IMR-90 (cell line): ENCODE data around the gene SLC66A3. TPM values are rescaled to one million over a fixed set of nuclear protein-coding genes. Genes with fewer than 3 reads are reported as not detected.

Source experiments
- ATAC-seq: fragments of 200-7000 bp; cut with Tn5 transposase; 2 replicates; pipeline ENCODE4 v1.9.1; 2020; ENCODE audit warnings: low read depth, mild to moderate bottlenecking, moderate library complexity
- BruUV-seq: library from RNA; stranded (reverse); fragments of 400-500 nt; replicated peaks from 2 replicates; lab custom pipeline; 2021; lab: Mats Ljungman, UMichigan
- CTCF ChIA-PET: fragments of 300-600 bp; formaldehyde crosslinking; extraction: SDS; loops from one replicate; lab custom pipeline; 2021; ENCODE audit warnings: antibody characterized with exemption; lab: Yijun Ruan, JAX
- POLR2A ChIA-PET: fragments of 300-600 bp; sonication (Branson Sonifier 250); formaldehyde crosslinking; loops from one replicate; lab custom pipeline; 2022; ENCODE audit warnings: antibody characterized with exemption; ENCODE audit not compliant: unreplicated experiment; lab: Charles Lee
- DNase-seq: peaks from one replicate; pipeline ENCODE4 v3.0.0; 2013
- H2AFZ ChIP-seq: replicated peaks from 2 replicates; pipeline ENCODE3; 2013; ENCODE audit warnings: low read length, mild to moderate bottlenecking; ENCODE audit not compliant: poor library complexity
- H2AK5ac ChIP-seq: 2 replicates; pipeline ENCODE4 v1.6.1; 2013; ENCODE audit warnings: low read depth, low read length, inconsistent platforms
- H2AK9ac ChIP-seq: replicated peaks from 2 replicates; pipeline ENCODE3; 2013; ENCODE audit warnings: mild to moderate bottlenecking, low read depth, low read length, moderate library complexity; ENCODE audit not compliant: poor library complexity
- H2BK120ac ChIP-seq: 2 replicates; pipeline ENCODE4 v1.6.1; 2013; ENCODE audit warnings: low read depth, low read length, inconsistent platforms
- H2BK15ac ChIP-seq: 3 replicates; pipeline ENCODE4 v1.6.1; 2013; ENCODE audit warnings: low read depth, low read length, inconsistent platforms
- H2BK20ac ChIP-seq: 2 replicates; pipeline ENCODE4 v1.6.1; 2013; ENCODE audit warnings: low read depth, mild to moderate bottlenecking, inconsistent platforms, low read length, moderate library complexity
- H2BK5ac ChIP-seq: 2 replicates; pipeline ENCODE4 v1.6.1; 2013; ENCODE audit warnings: mild to moderate bottlenecking, low read depth, low read length, inconsistent platforms; ENCODE audit not compliant: poor library complexity, severe bottlenecking
- H3K14ac ChIP-seq: replicated peaks from 2 replicates; pipeline ENCODE4 v1.6.1; 2013; ENCODE audit warnings: low read depth, low read length, inconsistent platforms
- H3K18ac ChIP-seq: 2 replicates; pipeline ENCODE4 v1.6.1; 2013; ENCODE audit warnings: low read depth, low read length, control low read depth
- H3K23ac ChIP-seq: 2 replicates; pipeline ENCODE4 v1.6.1; 2013; ENCODE audit warnings: low read depth, low read length, inconsistent platforms
- H3K27ac ChIP-seq: 2 replicates; pipeline ENCODE4 v1.5.1; 2013; ENCODE audit warnings: mild to moderate bottlenecking, control low read depth, low read length; ENCODE audit not compliant: insufficient read depth
- H3K27me3 ChIP-seq: 2 replicates; pipeline ENCODE4 v1.6.1; 2013; ENCODE audit warnings: low read length; ENCODE audit not compliant: control insufficient read depth, insufficient read depth
- H3K36me3 ChIP-seq: 2 replicates; pipeline ENCODE4 v1.6.1; 2013; ENCODE audit warnings: low read length, mixed read lengths; ENCODE audit not compliant: control insufficient read depth, insufficient read depth
- H3K4ac ChIP-seq: 2 replicates; pipeline ENCODE4 v1.6.1; 2013; ENCODE audit warnings: low read depth, low read length, inconsistent platforms
- H3K4me1 ChIP-seq: 2 replicates; pipeline ENCODE4 v1.6.1; 2013; ENCODE audit warnings: low read length, mixed read lengths; ENCODE audit not compliant: control insufficient read depth, insufficient read depth
- H3K4me2 ChIP-seq: 2 replicates; pipeline ENCODE4 v1.6.1; 2013; ENCODE audit warnings: low read depth, mild to moderate bottlenecking, control low read depth, low read length, moderate library complexity
- H3K4me3 ChIP-seq: 2 replicates; pipeline ENCODE4 v1.5.1; 2013; ENCODE audit warnings: low read depth, mild to moderate bottlenecking, control low read depth, low read length, moderate library complexity; ENCODE audit not compliant: insufficient read depth
- H3K56ac ChIP-seq: 2 replicates; pipeline ENCODE4 v1.6.1; 2013; ENCODE audit warnings: low read length, inconsistent platforms; ENCODE audit not compliant: insufficient read depth; ENCODE audit errors: extremely low read depth
- H3K79me1 ChIP-seq, 2 experiments: 2 replicates each; pipeline ENCODE4 v1.6.1; 2013; ENCODE audit warnings: low read length in 2 of 2, inconsistent platforms in 1 of 2, low read depth in 1 of 2
- H3K9ac ChIP-seq: 2 replicates; pipeline ENCODE4 v1.6.1; 2013; ENCODE audit warnings: low read depth, low read length, control low read depth
- H3K9me1 ChIP-seq: 2 replicates; pipeline ENCODE4 v1.6.1; 2013; ENCODE audit warnings: low read length, inconsistent platforms; ENCODE audit not compliant: insufficient read depth
- H3K9me3 ChIP-seq: 2 replicates; pipeline ENCODE4 v1.6.1; 2013; ENCODE audit warnings: low read length; ENCODE audit not compliant: control insufficient read depth, insufficient read depth
- H4K20me1 ChIP-seq: 2 replicates; pipeline ENCODE4 v1.6.1; 2013; ENCODE audit warnings: low read length, inconsistent platforms; ENCODE audit not compliant: insufficient read depth
- H4K5ac ChIP-seq: 2 replicates; pipeline ENCODE4 v1.6.1; 2013; ENCODE audit warnings: mild to moderate bottlenecking, low read depth, low read length, control low read depth
- H4K8ac ChIP-seq, 2 experiments: 2 replicates each; pipeline ENCODE4 v1.6.1; 2013; ENCODE audit warnings: low read depth in 2 of 2, low read length in 2 of 2, control low read depth in 1 of 2, inconsistent platforms in 1 of 2
- H4K91ac ChIP-seq: 2 replicates; pipeline ENCODE4 v1.6.1; 2013; ENCODE audit warnings: low read depth, low read length, inconsistent platforms; ENCODE audit not compliant: insufficient read depth
- BHLHE40 ChIP-seq: fragments of 150-350 bp; IDR thresholded peaks from 2 replicates; pipeline ENCODE4 v1.6.1; 2016; ENCODE audit warnings: mild to moderate bottlenecking, low read depth, low read length
- CEBPB ChIP-seq: IDR thresholded peaks from 2 replicates; pipeline ENCODE4 v1.6.1; 2012; ENCODE audit warnings: low read depth, low read length, improper control_type of control experiment
- CHD1 ChIP-seq: IDR thresholded peaks from 2 replicates; pipeline ENCODE4 v1.6.1; 2012; ENCODE audit warnings: low read depth, low read length, improper control_type of control experiment
- CTCF ChIP-seq: conservative IDR thresholded peaks from 2 replicates; pipeline ENCODE4 v1.5.1; 2012; ENCODE audit warnings: mild to moderate bottlenecking, low read depth, low read length, improper control_type of control experiment
- ELK1 ChIP-seq: fragments of 150-350 bp; IDR thresholded peaks from 2 replicates; pipeline ENCODE4 v1.6.1; 2016; ENCODE audit warnings: low read depth, mild to moderate bottlenecking, low read length, moderate library complexity, borderline replicate concordance
- FOS ChIP-seq: fragments of 150-350 bp; IDR thresholded peaks from 2 replicates; pipeline ENCODE4 v1.6.1; 2016; ENCODE audit warnings: low read depth, low read length
- MAZ ChIP-seq: IDR thresholded peaks from 2 replicates; pipeline ENCODE4 v1.6.1; 2012; ENCODE audit warnings: low read depth, mild to moderate bottlenecking, low read length, improper control_type of control experiment, moderate library complexity, borderline replicate concordance
- MXI1 ChIP-seq: IDR thresholded peaks from 2 replicates; pipeline ENCODE4 v1.6.1; 2012; ENCODE audit warnings: low read depth, mild to moderate bottlenecking, low read length, moderate library complexity, borderline replicate concordance
- NFE2L2 ChIP-seq: fragments of 150-350 bp; IDR thresholded peaks from 2 replicates; pipeline ENCODE4 v1.6.1; 2016; ENCODE audit warnings: low read depth, mild to moderate bottlenecking, low read length
- POLR2A ChIP-seq: IDR thresholded peaks from 2 replicates; pipeline ENCODE4 v1.6.1; 2012; ENCODE audit warnings: mild to moderate bottlenecking, low read depth, low read length
- RCOR1 ChIP-seq: IDR thresholded peaks from 2 replicates; pipeline ENCODE4 v1.6.1; 2012; ENCODE audit warnings: mild to moderate bottlenecking, low read length, improper control_type of control experiment; ENCODE audit not compliant: insufficient replicate concordance
- RFX5 ChIP-seq: IDR thresholded peaks from 2 replicates; pipeline ENCODE4 v1.8.0; 2012; ENCODE audit warnings: low read depth, mild to moderate bottlenecking, low read length, moderate library complexity
- SMC3 ChIP-seq: fragments of 150-350 bp; IDR thresholded peaks from 2 replicates; pipeline ENCODE4 v1.6.1; 2016; ENCODE audit warnings: low read depth, mild to moderate bottlenecking, antibody characterized with exemption, low read length, moderate library complexity
- WGBS, 2 experiments: methylation state at CpG; one replicate each; pipeline versions ENCODE4 v1.1.5 to v1.1.7; 2013; ENCODE audit warnings: missing lambda C conversion rate in 2 of 2; ENCODE audit not compliant: insufficient read length in 1 of 2; ENCODE audit errors: extremely low coverage in 2 of 2; 5-methylcytosine and 5-hydroxymethylcytosine counted together
- dilution Hi-C: fragments of 300-500 bp; cut with HindIII; formaldehyde crosslinking; loops from one replicate; pipeline ENCODE4 v1.14.3; 2018; ENCODE audit warnings: low sequenced_read_pairs; ENCODE audit not compliant: unreplicated experiment
- in situ Hi-C: fragments of 300-500 bp; cut with MboI; formaldehyde crosslinking; loops from 3 replicates; pipeline ENCODE4 v1.14.3; 2019; ENCODE audit warnings: low sequenced_read_pairs, inconsistent platforms, mixed read lengths
- intact Hi-C: fragments of 100-400 bp; cut with micrococcal nuclease; formaldehyde crosslinking; loops from 2 replicates; pipeline ENCODE4 v1.10.0; 2022
- polyA plus RNA-seq, 3 experiments: library from polyadenylated mRNA; depleted of rRNA; stranded (reverse); fragments of >200 nt; gene quantifications; 2 replicates each; pipeline ENCODE4 v1.2.3, GENCODE V29; 2012; ENCODE audit warnings: low replicate concordance in 1 of 3
- total RNA-seq: library from RNA; depleted of rRNA; stranded (reverse); fragments of >200 nt; gene quantifications from 2 replicates; pipeline ENCODE4 v1.2.3, GENCODE V29; 2012
- TF ChIP-seq, protein P1 (sequence below): fragments of 150-350 bp; IDR thresholded peaks from 2 replicates; pipeline ENCODE4 v1.6.1; 2017; ENCODE audit warnings: mild to moderate bottlenecking, antibody characterized with exemption, low read length, low read depth

The SLC66A3 gene
- total and polyA plus RNA-seq, 2 of the 4 experiments (the other 2 are of a cell fraction) = 18.1 to 25.2 TPM

- no peaks in the 10 kb centered on the region; the same call in 1 of the 2 replicates for H4K20me1 ChIP-seq
- H4K5ac ChIP-seq = no peak overlapping the region
- no peak overlapping the region for H2AFZ ChIP-seq
- CTCF ChIA-PET = no interaction called here
- no peak overlapping the region for H3K4me2 ChIP-seq
- H2AK5ac ChIP-seq = no peak overlapping the region
- in situ Hi-C loops (no loop called here), intact Hi-C loops (no loop called here), dilution Hi-C loops (no loop called here)
- WGBS, 2 experiments = 86% methylated on average over 2 of the region's 5 CpGs; no CpG with 5 or more reads in 1 of the 2 experiments
- H2BK5ac ChIP-seq = no peak overlapping the region
- no peak overlapping the region for H3K9ac ChIP-seq
- H2BK15ac ChIP-seq = no peak overlapping the region
- no peak overlapping the region for H3K14ac ChIP-seq
- H4K8ac ChIP-seq = no peak overlapping the region
- no peaks in the 10 kb centered on the region; the same call in 1 of the 2 replicates for H3K9me1 ChIP-seq
- no peak overlapping the region for H2AK9ac ChIP-seq
- POLR2A ChIA-PET = no interaction called here
- no peak overlapping the region for H3K4me3 ChIP-seq
- H3K4ac ChIP-seq = no peak overlapping the region
- TF ChIP-seq MXI1 = no peak
- TF ChIP-seq RFX5 = no peak
- TF ChIP-seq BHLHE40 = no peak
- TF ChIP-seq ELK1 = no peak
- no peak for TF ChIP-seq CEBPB
- no peak for TF ChIP-seq RCOR1
- no peak for TF ChIP-seq CTCF
- no peak for TF ChIP-seq CHD1
- TF ChIP-seq, protein P1, sequence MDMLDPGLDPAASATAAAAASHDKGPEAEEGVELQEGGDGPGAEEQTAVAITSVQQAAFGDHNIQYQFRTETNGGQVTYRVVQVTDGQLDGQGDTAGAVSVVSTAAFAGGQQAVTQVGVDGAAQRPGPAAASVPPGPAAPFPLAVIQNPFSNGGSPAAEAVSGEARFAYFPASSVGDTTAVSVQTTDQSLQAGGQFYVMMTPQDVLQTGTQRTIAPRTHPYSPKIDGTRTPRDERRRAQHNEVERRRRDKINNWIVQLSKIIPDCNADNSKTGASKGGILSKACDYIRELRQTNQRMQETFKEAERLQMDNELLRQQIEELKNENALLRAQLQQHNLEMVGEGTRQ = no peak
- no peak for TF ChIP-seq NFE2L2
- TF ChIP-seq SMC3 = no peak
- no peak for TF ChIP-seq FOS
- no peak for TF ChIP-seq POLR2A
- TF ChIP-seq MAZ = no peak
- no peak for DNase-seq
- H3K79me1 ChIP-seq = peaks cover 18 to 42% of the 10 kb centered on the region in 2 experiments; a peak in 3 of 4 replicates
- no peaks in the 10 kb centered on the region for H3K9me3 ChIP-seq
- no peak for ATAC-seq
- H3K4me1 ChIP-seq = no peaks in the 10 kb centered on the region
- H2BK120ac ChIP-seq = no peak overlapping the region
- H4K91ac ChIP-seq = no peak overlapping the region
- no peak overlapping the region for H3K27ac ChIP-seq
- no peak overlapping the region for H3K56ac ChIP-seq
- H3K23ac ChIP-seq = no peak overlapping the region
- no peaks in the 10 kb centered on the region for H3K27me3 ChIP-seq
- H2BK20ac ChIP-seq = no peak overlapping the region
- no TSS peak for BruUV-seq
- peaks cover 17% of the 10 kb centered on the region for H3K36me3 ChIP-seq
- no peak overlapping the region for H3K18ac ChIP-seq
Measured at GRCh38 chr2:11222845-11223244, 67.6 kb downstream of the SLC66A3 start.
